Lower leg skin (tissue), 3 donors: ENCODE data around the gene THRA.

Experiments used
- CTCF ChIP-seq, 3 donors: fragments of 450-650 bp; IDR thresholded peaks; one replicate each; pipeline ENCODE4 v1.5.1; 2016; ENCODE audit warnings: antibody characterized with exemption in 3 of 3, mild to moderate bottlenecking in 3 of 3, moderate library complexity in 2 of 3
- POLR2A ChIP-seq, 2 donors: fragments of 450-650 bp; IDR thresholded peaks; one replicate each; pipeline ENCODE4 v1.6.1; 2016 to 2017; ENCODE audit warnings: antibody characterized with exemption in 2 of 2, mild to moderate bottlenecking in 1 of 2, moderate library complexity in 1 of 2

- no peak for TF ChIP-seq CTCF (IDR thresholded peaks at IDR 0.05)
- TF ChIP-seq POLR2A (IDR thresholded peaks at IDR 0.05): no peak
Measured at GRCh38 chr17:40064971-40065768, 2.4 kb downstream of the THRA start.
